Measurements from ENCODE around the gene PRIM2.
"Not testable (repeated sequence)": the region's sequence is repeated elsewhere in the genome, so short reads cannot be mapped to it uniquely, and the experiment has no call there.

- not testable (repeated sequence) for TF ChIP-seq CTCF (IDR thresholded peaks at IDR 0.05; ENCODE audit: insufficient read depth, low read length); REST (IDR thresholded peaks at IDR 0.05; ENCODE audit: insufficient replicate concordance, low read depth); POLR2AphosphoS5 (IDR thresholded peaks at IDR 0.05; ENCODE audit: low read depth); SPI1 (IDR thresholded peaks at IDR 0.05; ENCODE audit: borderline replicate concordance, low read depth); GABPA (IDR thresholded peaks at IDR 0.05; ENCODE audit: low read depth)
Measured at GRCh38 chr6:57288136-57288535, 29.3 kb upstream of the PRIM2 start.
